ENCODE data around the gene CFHR3. TPM values are rescaled to one million over a fixed set of nuclear protein-coding genes. Genes with fewer than 3 reads are reported as not detected.
"Not testable (repeated sequence)": the region's sequence is repeated elsewhere in the genome, so short reads cannot be mapped to it uniquely, and the experiment has no call there.

Gene CFHR3
- total RNA-seq, 1 donor: 0.36 TPM

DNA sequence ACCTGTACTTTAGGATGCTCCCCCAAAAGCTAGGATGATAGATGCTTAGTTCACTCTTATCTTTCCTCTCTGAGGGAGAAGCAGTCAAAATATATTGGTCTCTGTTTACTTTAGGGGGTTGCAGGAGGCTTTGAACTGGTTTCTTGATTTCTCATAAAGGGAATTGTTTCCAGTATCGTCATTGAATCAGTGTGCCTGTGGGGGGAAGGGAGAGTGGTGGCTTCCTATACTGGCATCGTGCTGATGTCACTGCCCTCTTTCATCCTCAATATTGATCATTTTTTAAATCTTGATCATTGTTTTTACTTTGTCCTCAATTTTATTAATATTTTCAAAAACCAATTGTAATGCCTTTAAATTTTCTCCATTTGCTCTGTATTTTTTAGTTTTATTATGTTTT, 40.2 kb upstream of the CFHR3 start:
- H3K27me3 ChIP-seq (ENCODE audit: insufficient read depth, low read length): no peaks in the 10 kb centered on the region
- H3K4me2 ChIP-seq (ENCODE audit: insufficient read depth, low read length): no peak overlapping the region
- TF ChIP-seq, protein P1, sequence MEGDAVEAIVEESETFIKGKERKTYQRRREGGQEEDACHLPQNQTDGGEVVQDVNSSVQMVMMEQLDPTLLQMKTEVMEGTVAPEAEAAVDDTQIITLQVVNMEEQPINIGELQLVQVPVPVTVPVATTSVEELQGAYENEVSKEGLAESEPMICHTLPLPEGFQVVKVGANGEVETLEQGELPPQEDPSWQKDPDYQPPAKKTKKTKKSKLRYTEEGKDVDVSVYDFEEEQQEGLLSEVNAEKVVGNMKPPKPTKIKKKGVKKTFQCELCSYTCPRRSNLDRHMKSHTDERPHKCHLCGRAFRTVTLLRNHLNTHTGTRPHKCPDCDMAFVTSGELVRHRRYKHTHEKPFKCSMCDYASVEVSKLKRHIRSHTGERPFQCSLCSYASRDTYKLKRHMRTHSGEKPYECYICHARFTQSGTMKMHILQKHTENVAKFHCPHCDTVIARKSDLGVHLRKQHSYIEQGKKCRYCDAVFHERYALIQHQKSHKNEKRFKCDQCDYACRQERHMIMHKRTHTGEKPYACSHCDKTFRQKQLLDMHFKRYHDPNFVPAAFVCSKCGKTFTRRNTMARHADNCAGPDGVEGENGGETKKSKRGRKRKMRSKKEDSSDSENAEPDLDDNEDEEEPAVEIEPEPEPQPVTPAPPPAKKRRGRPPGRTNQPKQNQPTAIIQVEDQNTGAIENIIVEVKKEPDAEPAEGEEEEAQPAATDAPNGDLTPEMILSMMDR (IDR thresholded peaks at IDR 0.05; ENCODE audit: extremely low read depth, low read depth, low read length): no peak
- peaks cover 6% of the 10 kb centered on the region for H3K9me3 ChIP-seq (ENCODE audit: low read depth, low read length)
- H2AFZ ChIP-seq (ENCODE audit: low read length): no peak overlapping the region
- no peak overlapping the region for H3K4me3 ChIP-seq (ENCODE audit: insufficient read depth, low read length)
- DNase-seq (ENCODE audit: insufficient read length, low spot score, missing footprints): no peak
- no peaks in the 10 kb centered on the region for H3K79me2 ChIP-seq (ENCODE audit: insufficient read depth, low read length)
- no peak overlapping the region for H3K27ac ChIP-seq (ENCODE audit: low read depth, low read length)
- H3K36me3 ChIP-seq (ENCODE audit: insufficient read depth, low read length): peaks cover 11% of the 10 kb centered on the region
- no peaks in the 10 kb centered on the region for H3K4me1 ChIP-seq (ENCODE audit: insufficient read depth, low read length)
- no peaks in the 10 kb centered on the region for H4K20me1 ChIP-seq (ENCODE audit: insufficient read depth, low read length)

DNA sequence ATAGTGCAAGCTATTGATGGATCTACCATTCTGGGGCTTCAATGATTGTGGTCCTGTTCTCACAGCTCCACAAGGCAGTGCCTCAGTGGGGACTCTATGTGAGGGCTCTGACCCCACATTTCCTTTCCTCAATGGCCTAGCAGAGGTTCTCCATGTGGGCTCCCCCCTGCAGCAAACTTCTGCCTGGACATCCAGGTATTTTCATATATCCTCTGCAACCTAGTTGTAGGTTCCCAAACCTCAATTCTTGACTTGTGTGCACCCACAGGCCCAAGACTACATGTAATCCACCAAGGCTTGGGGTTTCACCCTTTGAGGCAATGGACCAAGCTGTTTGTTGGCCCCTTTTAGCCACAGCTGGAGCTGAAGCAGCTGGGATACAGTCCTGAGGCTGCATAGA, 35.9 kb upstream of the CFHR3 start:
- Histone ChIP-seq H3K9me3 (ENCODE audit: low read depth, low read length) (peaks cover 6% of the 10 kb centered on the region), H3K27me3 (ENCODE audit: insufficient read depth, low read length) (no peaks in the 10 kb centered on the region), H4K20me1 (ENCODE audit: insufficient read depth, low read length) (no peaks in the 10 kb centered on the region), H3K27ac (ENCODE audit: low read depth, low read length) (no peak overlapping the region), H3K79me2 (ENCODE audit: insufficient read depth, low read length) (no peaks in the 10 kb centered on the region), H3K36me3 (ENCODE audit: insufficient read depth, low read length) (peaks cover 11% of the 10 kb centered on the region), H3K4me1 (ENCODE audit: insufficient read depth, low read length) (no peaks in the 10 kb centered on the region), H3K4me3 (ENCODE audit: insufficient read depth, low read length) (no peak overlapping the region), H2AFZ (ENCODE audit: low read length) (no peak overlapping the region), H3K4me2 (ENCODE audit: insufficient read depth, low read length) (no peak overlapping the region)
- TF ChIP-seq, protein P1 (IDR thresholded peaks at IDR 0.05; ENCODE audit: extremely low read depth, low read depth, low read length): no peak
- no peak for DNase-seq (ENCODE audit: insufficient read length, low spot score, missing footprints)

DNA sequence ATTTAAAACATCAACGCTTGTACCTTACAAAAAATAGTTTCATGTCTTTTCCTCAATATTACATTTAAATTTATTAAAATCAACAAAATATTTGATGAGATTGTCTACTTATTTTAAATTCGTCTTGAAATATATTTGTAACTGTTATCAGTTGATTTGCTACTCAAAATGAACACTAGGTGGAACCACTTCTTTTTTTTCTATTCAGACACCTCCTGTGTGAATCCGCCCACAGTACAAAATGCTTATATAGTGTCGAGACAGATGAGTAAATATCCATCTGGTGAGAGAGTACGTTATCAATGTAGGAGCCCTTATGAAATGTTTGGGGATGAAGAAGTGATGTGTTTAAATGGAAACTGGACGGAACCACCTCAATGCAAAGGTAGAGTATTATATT, 31.4 kb upstream of the CFHR3 start:
- not testable (repeated sequence) for H2AFZ ChIP-seq (ENCODE audit: low read length); H3K9me3 ChIP-seq (ENCODE audit: low read depth, low read length); H3K36me3 ChIP-seq (ENCODE audit: insufficient read depth, low read length); H3K27me3 ChIP-seq (ENCODE audit: insufficient read depth, low read length); H3K4me3 ChIP-seq (ENCODE audit: insufficient read depth, low read length); H4K20me1 ChIP-seq (ENCODE audit: insufficient read depth, low read length); H3K79me2 ChIP-seq (ENCODE audit: insufficient read depth, low read length); DNase-seq (ENCODE audit: insufficient read length, low spot score, missing footprints); H3K27ac ChIP-seq (ENCODE audit: low read depth, low read length); H3K4me1 ChIP-seq (ENCODE audit: insufficient read depth, low read length)
- H3K4me2 ChIP-seq (ENCODE audit: insufficient read depth, low read length): peak overlapping the region; percentile 45
- TF ChIP-seq, protein P1 (IDR thresholded peaks at IDR 0.05; ENCODE audit: extremely low read depth, low read depth, low read length): peak; percentile 52

DNA sequence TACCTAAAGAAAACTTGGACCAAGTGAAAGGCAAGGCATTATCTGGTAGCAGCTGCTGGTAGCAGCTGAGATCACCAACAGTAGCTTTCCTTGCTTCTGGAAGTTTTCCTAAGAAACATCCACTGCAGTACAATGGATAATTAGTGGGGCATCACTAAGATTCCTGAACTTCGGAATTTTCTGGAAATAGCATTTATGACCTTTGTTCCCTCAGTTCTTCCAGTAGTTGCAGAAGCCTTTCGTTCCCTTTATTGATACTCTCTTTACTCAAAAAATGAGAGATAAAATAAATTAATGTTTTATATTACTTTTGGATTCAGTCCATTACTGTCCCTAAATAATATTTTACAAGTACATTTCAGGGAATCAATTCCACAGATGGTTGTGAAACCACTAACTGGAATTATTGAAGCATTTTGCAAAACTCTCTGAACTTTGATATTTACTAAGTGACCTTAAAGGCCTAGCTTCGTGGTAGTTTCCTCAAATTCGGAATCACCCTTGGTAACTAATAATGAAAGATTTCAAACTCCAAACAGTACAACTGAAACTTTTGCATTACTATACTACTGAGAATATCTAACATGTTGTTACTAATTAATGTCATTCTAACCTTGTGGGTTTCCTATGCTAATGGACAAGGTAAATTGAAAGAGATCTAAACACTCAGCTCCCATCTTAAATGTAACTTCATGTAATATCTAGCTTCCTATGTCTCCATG, 9.5 kb upstream of the CFHR3 start:
- not testable (repeated sequence) for H4K20me1 ChIP-seq (ENCODE audit: insufficient read depth, low read length); H3K9me3 ChIP-seq (ENCODE audit: low read depth, low read length); H2AFZ ChIP-seq (ENCODE audit: low read length); H3K4me1 ChIP-seq (ENCODE audit: insufficient read depth, low read length); DNase-seq (ENCODE audit: insufficient read length, low spot score, missing footprints); H3K27me3 ChIP-seq (ENCODE audit: insufficient read depth, low read length); H3K4me2 ChIP-seq (ENCODE audit: insufficient read depth, low read length); H3K27ac ChIP-seq (ENCODE audit: low read depth, low read length); H3K4me3 ChIP-seq (ENCODE audit: insufficient read depth, low read length); H3K79me2 ChIP-seq (ENCODE audit: insufficient read depth, low read length); H3K36me3 ChIP-seq (ENCODE audit: insufficient read depth, low read length)

DNA sequence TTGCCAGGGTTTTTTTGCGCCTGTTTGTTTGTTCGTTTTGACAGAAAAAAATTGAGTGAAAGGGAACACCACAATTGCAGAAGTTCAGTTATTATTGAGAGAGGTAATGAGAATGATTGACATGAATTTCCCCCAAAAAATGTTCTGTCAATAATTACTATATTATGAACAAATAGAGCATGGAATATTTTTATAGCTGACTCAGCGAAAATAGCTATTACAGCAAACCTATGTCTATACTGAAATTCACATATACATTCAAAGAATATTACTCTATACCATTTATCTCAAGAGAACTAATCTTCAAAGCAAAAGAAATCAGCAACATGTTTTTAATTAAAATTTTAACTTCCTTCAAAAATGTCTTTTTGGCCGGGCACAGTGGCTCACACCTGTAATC, 4.8 kb upstream of the CFHR3 start:
- H3K27ac ChIP-seq (ENCODE audit: low read depth, low read length); H3K9me3 ChIP-seq (ENCODE audit: low read depth, low read length); H3K4me1 ChIP-seq (ENCODE audit: insufficient read depth, low read length); H3K4me3 ChIP-seq (ENCODE audit: insufficient read depth, low read length); H3K4me2 ChIP-seq (ENCODE audit: insufficient read depth, low read length); H3K79me2 ChIP-seq (ENCODE audit: insufficient read depth, low read length); H3K27me3 ChIP-seq (ENCODE audit: insufficient read depth, low read length); DNase-seq (ENCODE audit: insufficient read length, low spot score, missing footprints); H3K36me3 ChIP-seq (ENCODE audit: insufficient read depth, low read length); H2AFZ ChIP-seq (ENCODE audit: low read length); H4K20me1 ChIP-seq (ENCODE audit: insufficient read depth, low read length): not testable (repeated sequence)

All from osteoblast (primary cell).